Measurements from ENCODE around the gene FBXL16. TPM values are rescaled to one million over a fixed set of nuclear protein-coding genes. Genes with fewer than 3 reads are reported as not detected.

Gene FBXL16
- total and polyA plus RNA-seq, 2 of the 13 experiments (the other 11 are each of a cell fraction or from before 2014, with no cell fraction given), result 0.22 to 2.0 TPM

- TF ChIP-seq ZNF709 (CRISPR knock-in tag; IDR thresholded peaks at IDR 0.05) (no peak), THAP7 (CRISPR knock-in tag; IDR thresholded peaks at IDR 0.05) (peak; percentile 31), ZNF460 (CRISPR knock-in tag; IDR thresholded peaks at IDR 0.05; ENCODE audit: borderline replicate concordance) (no peak), CENPT (CRISPR knock-in tag; IDR thresholded peaks at IDR 0.05; ENCODE audit: low read depth) (no peak), KDM5B (CRISPR knock-in tag; IDR thresholded peaks at IDR 0.05; ENCODE audit: borderline replicate concordance) (no peak), RELA (CRISPR knock-in tag; IDR thresholded peaks at IDR 0.05) (no peak), NR2F1 (CRISPR knock-in tag; IDR thresholded peaks at IDR 0.05) (no peak), ZNF180 (CRISPR knock-in tag; IDR thresholded peaks at IDR 0.05; ENCODE audit: borderline replicate concordance, low read depth) (no peak), ARNT2 (CRISPR knock-in tag; IDR thresholded peaks at IDR 0.05; ENCODE audit: low read depth) (no peak), ZNF724P (CRISPR knock-in tag; IDR thresholded peaks at IDR 0.05; ENCODE audit: borderline replicate concordance) (no peak; the same call in 1 of the 2 replicates), POLR2AphosphoS2 (IDR thresholded peaks at IDR 0.05; ENCODE audit: low read depth, low read length) (no peak), SOX5 (CRISPR knock-in tag; IDR thresholded peaks at IDR 0.05; ENCODE audit: borderline replicate concordance) (no peak), ZIK1 (CRISPR knock-in tag; IDR thresholded peaks at IDR 0.05; ENCODE audit: borderline replicate concordance, low read depth) (no peak), ZKSCAN1 (IDR thresholded peaks at IDR 0.05; ENCODE audit: low read length) (no peak), NFE2L1 (CRISPR knock-in tag; IDR thresholded peaks at IDR 0.05; ENCODE audit: borderline replicate concordance) (no peak; the same call in 1 of the 2 replicates), MTF2 (CRISPR knock-in tag; IDR thresholded peaks at IDR 0.05; ENCODE audit: borderline replicate concordance) (no peak), JUNB (CRISPR knock-in tag; IDR thresholded peaks at IDR 0.05; ENCODE audit: borderline replicate concordance) (no peak), KDM1A (CRISPR knock-in tag; IDR thresholded peaks at IDR 0.05) (no peak), XBP1 (CRISPR knock-in tag; IDR thresholded peaks at IDR 0.05) (no peak)
- TF ChIP-seq, protein P1, sequence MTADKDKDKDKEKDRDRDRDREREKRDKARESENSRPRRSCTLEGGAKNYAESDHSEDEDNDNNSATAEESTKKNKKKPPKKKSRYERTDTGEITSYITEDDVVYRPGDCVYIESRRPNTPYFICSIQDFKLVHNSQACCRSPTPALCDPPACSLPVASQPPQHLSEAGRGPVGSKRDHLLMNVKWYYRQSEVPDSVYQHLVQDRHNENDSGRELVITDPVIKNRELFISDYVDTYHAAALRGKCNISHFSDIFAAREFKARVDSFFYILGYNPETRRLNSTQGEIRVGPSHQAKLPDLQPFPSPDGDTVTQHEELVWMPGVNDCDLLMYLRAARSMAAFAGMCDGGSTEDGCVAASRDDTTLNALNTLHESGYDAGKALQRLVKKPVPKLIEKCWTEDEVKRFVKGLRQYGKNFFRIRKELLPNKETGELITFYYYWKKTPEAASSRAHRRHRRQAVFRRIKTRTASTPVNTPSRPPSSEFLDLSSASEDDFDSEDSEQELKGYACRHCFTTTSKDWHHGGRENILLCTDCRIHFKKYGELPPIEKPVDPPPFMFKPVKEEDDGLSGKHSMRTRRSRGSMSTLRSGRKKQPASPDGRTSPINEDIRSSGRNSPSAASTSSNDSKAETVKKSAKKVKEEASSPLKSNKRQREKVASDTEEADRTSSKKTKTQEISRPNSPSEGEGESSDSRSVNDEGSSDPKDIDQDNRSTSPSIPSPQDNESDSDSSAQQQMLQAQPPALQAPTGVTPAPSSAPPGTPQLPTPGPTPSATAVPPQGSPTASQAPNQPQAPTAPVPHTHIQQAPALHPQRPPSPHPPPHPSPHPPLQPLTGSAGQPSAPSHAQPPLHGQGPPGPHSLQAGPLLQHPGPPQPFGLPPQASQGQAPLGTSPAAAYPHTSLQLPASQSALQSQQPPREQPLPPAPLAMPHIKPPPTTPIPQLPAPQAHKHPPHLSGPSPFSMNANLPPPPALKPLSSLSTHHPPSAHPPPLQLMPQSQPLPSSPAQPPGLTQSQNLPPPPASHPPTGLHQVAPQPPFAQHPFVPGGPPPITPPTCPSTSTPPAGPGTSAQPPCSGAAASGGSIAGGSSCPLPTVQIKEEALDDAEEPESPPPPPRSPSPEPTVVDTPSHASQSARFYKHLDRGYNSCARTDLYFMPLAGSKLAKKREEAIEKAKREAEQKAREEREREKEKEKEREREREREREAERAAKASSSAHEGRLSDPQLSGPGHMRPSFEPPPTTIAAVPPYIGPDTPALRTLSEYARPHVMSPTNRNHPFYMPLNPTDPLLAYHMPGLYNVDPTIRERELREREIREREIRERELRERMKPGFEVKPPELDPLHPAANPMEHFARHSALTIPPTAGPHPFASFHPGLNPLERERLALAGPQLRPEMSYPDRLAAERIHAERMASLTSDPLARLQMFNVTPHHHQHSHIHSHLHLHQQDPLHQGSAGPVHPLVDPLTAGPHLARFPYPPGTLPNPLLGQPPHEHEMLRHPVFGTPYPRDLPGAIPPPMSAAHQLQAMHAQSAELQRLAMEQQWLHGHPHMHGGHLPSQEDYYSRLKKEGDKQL (CRISPR knock-in tag; IDR thresholded peaks at IDR 0.05; ENCODE audit: low read depth), result no peak
- TF ChIP-seq, protein P2, sequence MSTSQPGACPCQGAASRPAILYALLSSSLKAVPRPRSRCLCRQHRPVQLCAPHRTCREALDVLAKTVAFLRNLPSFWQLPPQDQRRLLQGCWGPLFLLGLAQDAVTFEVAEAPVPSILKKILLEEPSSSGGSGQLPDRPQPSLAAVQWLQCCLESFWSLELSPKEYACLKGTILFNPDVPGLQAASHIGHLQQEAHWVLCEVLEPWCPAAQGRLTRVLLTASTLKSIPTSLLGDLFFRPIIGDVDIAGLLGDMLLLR (CRISPR knock-in tag; IDR thresholded peaks at IDR 0.05), result no peak
- TF ChIP-seq, protein P3, sequence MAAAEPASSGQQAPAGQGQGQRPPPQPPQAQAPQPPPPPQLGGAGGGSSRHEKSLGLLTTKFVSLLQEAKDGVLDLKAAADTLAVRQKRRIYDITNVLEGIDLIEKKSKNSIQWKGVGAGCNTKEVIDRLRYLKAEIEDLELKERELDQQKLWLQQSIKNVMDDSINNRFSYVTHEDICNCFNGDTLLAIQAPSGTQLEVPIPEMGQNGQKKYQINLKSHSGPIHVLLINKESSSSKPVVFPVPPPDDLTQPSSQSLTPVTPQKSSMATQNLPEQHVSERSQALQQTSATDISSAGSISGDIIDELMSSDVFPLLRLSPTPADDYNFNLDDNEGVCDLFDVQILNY (CRISPR knock-in tag; conservative IDR thresholded peaks at IDR 0.05), result no peak
These were observed 10.0 kb upstream of the FBXL16 start (continued) for GRCh38 chr16:715477-716199.
